Activated CD4-positive, alpha-beta T cell treated with anti-CD3 and anti-CD28 coated beads for 4 hours (primary cell): ENCODE measurements around the gene B3GLCT.
"Not testable (repeated sequence)": the region's sequence is repeated elsewhere in the genome, so short reads cannot be mapped to it uniquely, and the experiment has no call there.

ENCODE experiments used
- DNase-seq, 2 donors: peaks; one replicate each; pipeline ENCODE4 v3.0.0-alpha.2; 2020

Gene B3GLCT

DNA sequence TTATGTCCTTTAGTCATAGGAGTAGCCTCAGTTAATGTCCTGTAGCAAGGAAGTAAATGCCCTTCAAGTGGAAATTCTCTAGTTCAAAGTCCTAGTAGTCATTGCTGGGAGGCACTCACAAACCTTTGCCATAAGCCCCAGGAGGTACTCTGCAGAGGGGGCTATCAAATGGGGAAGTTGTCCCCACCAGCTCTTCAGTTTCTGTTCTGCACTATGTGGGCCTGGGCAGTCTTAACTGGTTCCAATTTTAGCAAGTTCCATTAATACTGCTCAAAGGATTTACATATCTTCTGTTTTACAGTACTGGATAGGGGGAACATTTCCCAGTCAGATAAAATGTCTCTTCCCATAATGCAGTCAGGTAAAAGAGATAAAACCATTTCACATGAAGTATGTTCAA lies 101.3 kb downstream of the B3GLCT start:
- no peak for DNase-seq

DNA sequence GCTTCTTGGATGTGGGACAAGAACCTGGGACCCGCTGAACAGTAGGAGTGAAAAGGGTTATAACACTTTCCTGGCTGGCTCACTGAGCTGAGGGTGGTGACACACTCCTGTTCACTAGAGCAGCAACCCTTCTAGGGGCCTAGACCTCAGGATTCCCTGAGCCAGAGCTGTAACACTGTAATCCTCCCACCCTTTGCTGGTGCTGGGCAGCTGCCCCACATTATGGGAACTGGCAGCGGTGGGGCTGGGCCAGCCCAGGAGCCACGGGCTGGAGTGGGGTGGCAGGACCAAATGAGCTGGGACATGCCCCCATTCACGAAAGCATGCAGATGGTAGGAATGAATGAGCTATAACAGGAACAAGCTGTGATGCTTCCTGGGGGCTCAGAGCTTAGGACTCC lies 110.6 kb downstream of the B3GLCT start:
- DNase-seq, result no peak

GRCh38 chr13:31310786-31311185 lies 111.0 kb downstream of the B3GLCT start:
- no peak for DNase-seq

DNA sequence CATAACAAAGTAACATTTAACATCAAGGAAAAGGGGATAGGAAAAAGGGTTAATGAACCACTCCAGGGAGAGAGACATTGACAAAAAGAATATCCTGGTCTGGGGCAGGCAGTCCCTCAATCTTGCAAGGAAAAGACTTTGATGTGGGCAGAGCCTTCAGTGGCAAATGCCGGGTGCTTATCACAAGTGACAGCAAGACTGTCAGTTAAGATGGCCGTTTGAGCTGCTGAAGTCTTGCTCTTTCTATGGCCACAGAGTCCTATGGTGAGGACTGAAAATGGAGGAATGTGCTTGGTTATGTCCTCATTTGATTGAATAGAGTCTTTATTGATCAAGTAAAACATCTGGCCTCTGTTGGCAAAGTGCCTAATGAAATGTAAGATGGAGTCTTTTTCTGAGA lies 112.1 kb downstream of the B3GLCT start:
- DNase-seq, result no peak

- DNase-seq, result no peak
These were observed 115.2 kb downstream of the B3GLCT start for GRCh38 chr13:31314961-31315360.

DNA sequence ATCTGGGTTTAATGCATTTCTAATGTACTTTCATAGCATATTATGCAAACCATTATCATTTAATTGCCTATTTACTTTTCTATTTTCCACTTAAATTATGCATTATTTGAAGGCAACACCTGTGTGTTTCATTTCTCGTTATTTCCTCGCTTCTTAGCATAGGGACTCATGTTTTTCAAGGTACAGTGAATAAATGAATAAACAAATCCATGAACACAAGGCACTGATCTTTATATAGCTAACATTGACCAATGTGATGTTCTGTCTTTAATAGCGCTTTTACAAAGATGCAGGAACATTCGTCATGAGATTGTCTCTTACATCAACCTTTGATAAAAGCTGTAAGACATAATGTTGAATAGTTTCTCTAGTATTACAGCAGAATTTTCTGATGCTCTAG lies 121.2 kb downstream of the B3GLCT start:
- DNase-seq, result no peak

DNA sequence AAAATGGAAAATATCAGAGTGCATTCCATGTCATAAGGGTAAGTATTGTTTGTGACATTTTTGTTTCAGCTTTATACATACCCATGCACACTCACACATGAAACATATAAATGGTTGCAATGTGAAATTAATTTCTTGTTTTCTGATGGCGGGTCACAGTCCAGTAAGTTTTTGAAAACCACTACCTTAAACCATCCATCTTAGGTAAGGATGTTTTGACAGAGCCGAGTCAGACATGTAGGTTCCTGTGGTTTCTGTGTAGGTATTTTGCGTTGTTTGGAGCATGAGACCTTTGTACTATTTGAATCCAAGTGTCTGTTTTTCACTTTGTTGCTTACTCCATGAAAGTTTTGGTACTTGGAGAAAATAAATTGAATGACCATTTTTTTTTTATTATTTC lies 121.7 kb downstream of the B3GLCT start:
- no peak for DNase-seq

GRCh38 chr13:31322026-31322425 lies 122.3 kb downstream of the B3GLCT start:
- DNase-seq, result no peak

DNA sequence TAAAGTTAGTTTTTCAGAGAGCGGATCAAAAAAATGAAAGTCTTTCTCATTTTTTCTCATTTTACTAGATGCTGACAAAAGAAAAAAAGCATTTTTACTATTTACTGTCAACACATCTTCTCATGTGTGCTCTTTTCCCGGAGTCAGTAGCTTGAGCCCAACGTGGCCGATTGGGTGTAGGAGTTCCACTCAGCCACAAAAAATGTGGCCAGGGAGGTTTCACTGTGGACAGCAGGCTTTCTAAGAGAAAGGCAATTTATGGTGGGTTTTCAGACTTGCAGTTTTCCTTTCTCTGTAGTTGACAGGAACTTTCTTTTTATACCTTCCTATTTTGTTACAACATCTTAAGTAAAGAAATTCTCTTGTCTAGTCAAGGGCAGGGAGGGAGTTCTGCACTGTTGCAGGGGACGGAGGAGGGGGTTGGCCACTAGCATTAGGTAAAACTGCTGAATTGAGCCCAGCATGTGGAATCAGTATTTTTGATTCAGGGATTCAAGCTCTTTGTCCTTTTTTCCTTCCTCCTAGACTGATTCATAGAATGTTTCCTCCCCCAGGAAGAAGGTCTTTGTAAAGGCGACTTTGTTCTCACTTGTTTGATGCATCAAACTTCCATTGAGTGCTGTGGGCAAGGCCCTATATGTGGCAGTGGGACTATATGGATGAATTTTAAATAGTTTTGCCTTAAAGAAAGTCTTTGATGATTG lies 123.1 kb downstream of the B3GLCT start:
- DNase-seq, result no peak

GRCh38 chr13:31327182-31327860 lies 127.5 kb downstream of the B3GLCT start:
- no peak for DNase-seq

GRCh38 chr13:31328549-31329235 lies 128.9 kb downstream of the B3GLCT start:
- DNase-seq, result no peak

DNA sequence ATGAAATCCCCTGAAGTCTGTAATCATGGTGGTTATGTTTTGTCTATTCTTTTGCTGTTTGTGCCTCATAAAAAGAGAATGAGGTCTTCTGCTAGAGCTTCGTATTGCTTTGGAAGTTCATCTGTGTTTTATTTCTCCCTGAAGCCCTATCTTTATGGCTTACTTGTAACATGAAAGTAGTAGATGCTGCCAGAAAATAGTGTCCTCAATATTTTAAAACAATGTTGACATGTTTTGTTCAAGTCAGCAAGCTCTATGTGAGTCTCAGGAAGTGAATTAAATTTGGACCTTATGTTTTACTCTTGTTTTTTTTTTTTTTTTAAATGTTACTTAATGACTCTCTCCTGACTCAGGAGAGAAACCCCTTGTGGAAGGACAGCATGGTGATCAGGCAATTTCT lies 130.5 kb downstream of the B3GLCT start:
- no peak for DNase-seq

DNA sequence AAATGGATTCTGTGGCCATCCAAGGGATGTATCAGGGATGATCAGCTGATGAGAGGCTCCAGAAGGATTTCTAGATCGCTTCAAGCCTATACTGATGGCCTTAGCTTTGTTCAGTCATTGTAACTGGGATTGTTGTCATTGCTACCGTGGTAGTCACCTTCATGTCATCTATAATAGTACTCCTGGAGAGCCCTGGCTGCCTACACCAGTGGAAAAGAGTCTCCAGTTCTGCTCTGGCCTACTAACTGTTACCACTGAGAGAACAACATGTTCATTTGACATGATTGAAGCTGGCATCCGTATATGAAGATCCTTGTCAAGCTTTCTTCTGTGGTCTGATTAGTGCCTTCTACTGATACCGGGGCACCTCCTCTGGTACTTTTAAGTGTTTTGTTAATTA lies 131.3 kb downstream of the B3GLCT start:
- DNase-seq, result no peak

DNA sequence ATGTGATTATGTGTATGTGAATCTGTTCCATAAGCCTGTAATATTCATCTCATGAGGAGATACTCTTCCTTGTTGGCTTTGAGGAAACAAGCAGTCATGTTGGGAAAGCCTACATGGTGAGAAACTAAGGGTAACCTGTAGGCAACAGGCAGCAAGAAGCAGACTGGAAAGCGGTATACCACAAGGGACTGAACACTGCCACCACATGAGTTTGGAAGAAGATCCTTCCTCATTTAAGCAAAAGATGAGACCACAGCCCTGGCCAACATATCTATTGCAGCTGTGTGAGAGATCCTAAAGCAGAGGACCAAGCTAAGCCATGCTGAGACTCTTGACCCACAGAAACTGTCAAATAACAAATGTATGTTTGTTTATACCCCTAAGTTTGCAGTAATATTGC lies 134.8 kb downstream of the B3GLCT start:
- no peak for DNase-seq

- no peak for DNase-seq
These were observed 135.3 kb downstream of the B3GLCT start for GRCh38 chr13:31334994-31335557.

GRCh38 chr13:31339616-31340015 lies 139.8 kb downstream of the B3GLCT start:
- not testable (repeated sequence) for DNase-seq

DNA sequence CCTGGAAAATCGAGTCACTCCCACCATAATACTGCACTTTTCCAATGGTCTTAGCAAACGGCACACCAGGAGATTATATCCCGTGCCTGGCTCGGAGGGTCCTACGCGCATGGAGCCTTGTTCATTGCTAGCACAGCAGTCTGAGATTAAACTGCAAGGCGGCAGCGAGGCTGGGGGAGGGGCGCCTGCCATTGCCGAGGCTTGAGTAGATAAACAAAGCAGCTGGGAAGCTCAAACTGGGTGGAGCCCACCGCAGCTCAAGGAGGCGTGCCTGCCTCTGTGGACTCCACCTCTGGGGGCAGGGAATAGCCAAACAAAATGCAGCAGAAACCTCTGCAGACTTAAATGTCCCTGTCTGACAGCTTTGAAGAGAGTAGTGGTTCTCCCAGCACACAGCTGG lies 141.1 kb downstream of the B3GLCT start:
- not testable (repeated sequence) for DNase-seq

DNA sequence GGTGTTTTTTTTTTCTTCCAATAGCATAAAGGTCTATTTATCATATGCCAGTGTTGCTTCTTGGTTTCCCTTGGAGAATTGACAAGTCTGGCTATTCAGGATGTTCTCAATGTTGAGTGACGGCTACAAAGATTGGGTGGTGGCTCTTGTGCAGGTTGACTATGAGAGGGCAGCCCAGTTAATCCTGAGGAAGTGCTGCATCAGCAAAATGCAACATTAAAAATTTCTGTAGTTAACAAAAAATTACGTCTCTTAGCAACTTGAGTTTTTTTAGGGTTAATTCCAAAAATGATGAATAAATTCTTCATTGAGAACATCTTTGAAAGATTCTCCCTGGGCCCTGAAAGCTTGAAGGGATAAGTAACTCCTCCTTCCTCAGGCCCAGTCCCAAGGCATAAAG lies 147.1 kb downstream of the B3GLCT start:
- no peak for DNase-seq

DNA sequence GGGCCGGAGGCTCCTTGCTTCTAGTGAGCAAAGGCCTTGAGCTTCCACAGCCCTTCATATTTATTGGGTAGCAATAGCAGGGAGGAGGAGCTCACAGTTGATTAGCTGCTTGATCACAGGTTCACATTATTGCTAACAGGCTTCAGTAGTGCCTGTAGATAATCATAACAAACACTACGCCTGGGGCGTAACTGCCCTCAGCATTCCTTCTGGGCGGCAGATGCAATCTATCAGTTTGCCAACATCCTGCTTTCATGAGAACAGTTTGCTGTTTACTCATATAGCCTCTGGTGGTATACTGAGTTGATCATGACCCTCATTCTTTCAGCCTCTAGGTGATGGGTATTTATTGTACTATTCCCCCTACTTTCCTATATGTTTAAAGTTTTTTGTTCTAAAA lies 149.4 kb downstream of the B3GLCT start:
- DNase-seq, result no peak

DNA sequence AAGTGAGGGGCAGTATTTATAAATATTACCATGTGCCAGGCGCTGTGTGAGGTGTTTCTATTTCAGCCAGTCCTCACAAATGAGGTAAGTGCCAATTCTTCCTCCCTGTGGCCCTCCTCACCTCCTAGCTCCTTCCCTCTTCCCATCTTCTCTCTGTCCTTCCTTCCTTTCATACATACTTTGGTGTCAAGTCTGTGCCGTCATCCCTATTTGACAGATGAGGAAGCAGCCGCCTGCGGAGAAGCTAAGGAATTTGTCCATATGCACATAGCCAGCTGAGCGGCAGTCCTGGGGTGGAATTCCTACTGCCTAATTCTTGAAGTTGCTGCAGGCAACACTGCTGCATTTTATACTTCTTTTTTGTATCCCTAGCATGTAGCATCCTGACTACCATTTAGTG lies 150.8 kb downstream of the B3GLCT start:
- no peak for DNase-seq

DNA sequence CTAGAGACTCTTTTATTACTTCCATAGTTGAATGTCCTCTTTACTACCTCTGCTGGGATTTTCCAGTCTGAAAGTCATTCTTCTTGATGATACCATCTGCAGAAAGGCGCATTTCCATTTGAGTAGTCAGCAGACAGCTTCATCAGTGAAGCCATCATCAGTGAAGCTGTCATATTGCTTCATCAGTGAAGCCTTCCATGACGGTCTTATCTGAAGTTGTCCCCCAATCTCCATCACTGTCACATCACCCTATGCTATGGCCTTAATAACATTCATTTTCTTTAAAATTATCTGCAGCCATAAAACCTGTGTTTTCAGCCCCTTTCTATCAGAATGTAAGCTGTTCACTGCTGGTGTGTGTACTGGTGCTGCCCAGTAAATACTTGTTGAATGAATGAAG lies 151.6 kb downstream of the B3GLCT start:
- no peak for DNase-seq

DNA sequence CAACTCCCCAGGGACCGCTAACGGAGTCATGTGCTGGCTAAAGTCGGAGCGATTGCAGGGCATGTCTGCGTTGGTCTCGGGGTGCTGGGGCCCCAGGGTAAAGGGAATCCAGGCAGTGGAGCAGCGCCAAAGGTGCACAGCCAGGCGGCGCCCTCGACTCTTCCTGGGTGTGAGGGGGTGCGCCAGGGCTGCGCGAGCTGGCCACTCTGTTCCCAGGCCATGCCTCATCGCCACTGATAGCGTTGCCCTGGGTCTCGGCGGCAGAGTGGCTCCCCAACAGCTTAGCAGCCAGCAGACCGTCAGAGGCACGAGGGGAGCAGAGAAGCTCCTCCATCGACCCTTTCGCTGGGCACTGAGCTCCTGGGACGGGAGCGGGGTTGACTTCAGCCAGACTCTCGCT lies 152.7 kb downstream of the B3GLCT start:
- DNase-seq, result no peak

DNA sequence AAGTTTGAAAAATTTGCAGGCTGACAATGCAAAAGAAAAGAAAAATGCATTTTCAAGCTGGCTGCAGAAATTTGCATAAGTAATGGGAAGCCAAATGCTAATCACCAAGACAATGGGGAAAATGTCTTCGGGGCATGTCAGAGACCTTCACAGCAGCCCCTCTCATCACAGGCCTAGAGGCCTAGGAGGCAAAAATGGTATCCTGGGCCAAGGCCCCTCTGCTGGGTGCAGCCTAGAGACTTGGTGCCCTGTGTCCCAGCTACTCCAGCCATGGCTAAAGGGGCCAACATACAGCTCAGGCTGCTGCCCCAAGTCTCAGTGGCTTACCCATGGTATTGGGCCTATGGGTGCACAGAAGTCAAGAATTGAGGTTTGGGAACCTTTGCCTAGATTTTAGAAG lies 155.2 kb downstream of the B3GLCT start:
- no peak for DNase-seq

GRCh38 chr13:31356991-31357390 lies 157.2 kb downstream of the B3GLCT start:
- DNase-seq, result no peak
